HG03135 (cell line): ENCODE measurements around the gene MB21D2.
"Not testable (repeated sequence)": the region's sequence is repeated elsewhere in the genome, so short reads cannot be mapped to it uniquely, and the experiment has no call there.

Source experiments
- ATAC-seq: cut with Tn5 transposase; IDR thresholded peaks from one replicate; pipeline ENCODE4 v1.9.1; 2021; ENCODE audit warnings: mild to moderate bottlenecking, moderate library complexity; ENCODE audit not compliant: unreplicated experiment

Gene MB21D2

GRCh38 chr3:192817053-192817452 is 100.6 kb downstream of the MB21D2 start:
- ATAC-seq, result no peak

DNA sequence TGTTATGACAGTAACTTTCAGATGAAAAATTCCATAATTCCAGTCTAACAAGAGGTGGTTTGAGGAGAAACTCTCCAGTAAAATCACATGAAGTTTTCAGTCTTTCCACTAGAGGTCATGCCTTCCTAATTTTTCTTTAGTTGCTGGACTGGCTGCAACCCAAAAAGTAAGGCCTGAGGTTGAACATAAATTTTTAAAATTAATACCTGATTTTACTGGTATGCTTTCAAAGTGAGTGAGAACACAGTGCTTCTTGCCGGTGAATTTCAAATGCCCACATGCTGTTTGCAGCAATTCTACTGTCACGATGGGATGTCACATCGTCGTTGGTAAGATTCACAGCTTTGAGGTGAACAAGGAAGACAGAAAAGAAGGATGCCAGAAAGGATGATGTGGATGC is 101.3 kb downstream of the MB21D2 start:
- no peak for ATAC-seq

DNA sequence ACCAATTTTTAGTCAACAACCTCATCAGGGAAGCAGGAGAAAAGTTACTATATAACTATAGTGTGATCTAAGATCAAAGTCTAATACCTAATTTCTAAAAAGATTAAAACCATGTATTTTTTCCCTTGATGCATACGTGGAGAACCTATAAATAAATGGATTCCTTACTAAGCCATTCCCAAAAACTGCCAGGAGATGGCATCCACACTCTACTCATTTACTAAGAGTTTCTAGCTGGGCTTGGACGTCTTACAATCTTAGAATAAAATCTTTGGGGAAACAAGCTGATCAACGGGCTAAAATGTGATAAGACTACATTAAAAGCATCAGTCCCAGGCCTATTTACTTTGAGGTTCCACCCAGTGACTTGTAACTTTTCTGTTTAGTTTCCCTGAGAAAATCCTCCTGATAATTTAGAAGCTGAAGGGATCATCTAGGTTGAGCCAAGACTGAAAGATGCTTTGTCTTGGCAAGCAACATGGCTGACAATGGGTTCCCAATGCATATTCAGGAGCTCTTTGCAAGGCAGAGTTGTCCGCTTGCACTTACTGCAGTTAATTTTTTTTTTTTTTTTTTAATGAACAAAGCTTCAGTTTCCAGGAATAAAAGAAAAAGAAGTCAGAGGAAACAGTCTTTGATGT is 104.8 kb downstream of the MB21D2 start:
- ATAC-seq, result no peak

DNA sequence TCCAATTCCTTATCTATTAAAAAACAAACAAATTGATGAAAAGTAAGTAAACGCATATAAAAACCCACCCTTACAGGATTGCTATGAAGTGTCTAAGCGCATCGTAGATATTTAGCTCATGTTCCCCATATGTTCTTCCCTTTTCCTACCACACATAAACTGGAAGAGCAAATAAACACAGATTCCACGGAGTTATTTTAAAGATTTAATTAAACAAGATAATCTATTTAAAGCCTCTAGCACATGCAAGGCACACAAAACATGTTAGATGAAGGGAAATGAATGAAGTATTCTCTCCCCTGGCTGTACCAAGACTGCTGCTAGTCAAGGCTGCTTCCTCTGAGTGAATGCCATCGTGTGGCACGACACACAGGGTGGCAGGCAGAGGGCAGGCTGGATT is 111.9 kb downstream of the MB21D2 start:
- no peak for ATAC-seq

- ATAC-seq, result no peak
These were observed 113.2 kb downstream of the MB21D2 start for GRCh38 chr3:192804502-192804901.

GRCh38 chr3:192802957-192803899 is 114.4 kb downstream of the MB21D2 start:
- ATAC-seq, result no peak

- no peak for ATAC-seq
These were observed 115.7 kb downstream of the MB21D2 start for GRCh38 chr3:192801985-192802384.

GRCh38 chr3:192799721-192800120 is 117.9 kb downstream of the MB21D2 start:
- no peak for ATAC-seq

- no peak for ATAC-seq
These were observed 122.6 kb downstream of the MB21D2 start for GRCh38 chr3:192795021-192795420.

- ATAC-seq, result no peak
These were observed 123.4 kb downstream of the MB21D2 start for GRCh38 chr3:192794216-192794615.

GRCh38 chr3:192788816-192789515 is 128.7 kb downstream of the MB21D2 start:
- not testable (repeated sequence) for ATAC-seq

DNA sequence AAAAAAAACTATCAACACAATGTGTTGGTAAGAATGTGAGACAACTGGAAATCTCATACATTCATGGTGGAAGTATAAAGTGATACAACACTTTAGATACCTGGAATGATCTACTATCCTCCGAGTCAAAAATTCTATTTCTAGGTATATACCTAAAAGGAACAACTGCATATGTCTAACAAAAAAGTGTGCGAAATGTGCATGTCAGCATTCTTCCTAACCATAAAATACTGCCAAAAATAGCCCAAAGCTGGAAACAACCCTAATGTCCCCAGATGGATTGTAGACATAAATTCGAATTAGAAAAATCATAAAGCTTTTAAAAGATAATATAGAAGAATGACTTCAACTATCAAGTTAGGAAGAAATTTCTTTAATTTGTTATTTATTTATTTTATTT is 139.1 kb downstream of the MB21D2 start:
- no peak for ATAC-seq

DNA sequence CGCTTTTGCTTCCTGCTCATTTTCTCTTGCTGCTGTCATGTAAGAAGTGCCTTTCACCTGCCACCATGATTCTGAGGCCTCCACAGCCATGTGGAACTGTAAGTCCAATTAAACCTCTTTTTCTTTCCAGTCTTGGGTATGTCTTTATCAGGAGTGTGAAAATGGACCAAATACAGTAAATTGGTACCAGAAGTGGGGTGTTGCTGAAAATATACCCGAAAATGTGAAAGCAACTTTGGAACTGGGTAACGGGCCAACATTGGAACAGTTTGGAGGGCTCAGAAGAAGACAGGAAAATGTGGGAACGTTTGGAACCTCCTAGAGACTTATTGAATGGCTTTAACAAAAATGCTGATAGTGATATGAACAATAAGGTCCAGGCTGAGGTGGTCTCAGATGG is 143.3 kb downstream of the MB21D2 start:
- ATAC-seq, result not testable (repeated sequence)

DNA sequence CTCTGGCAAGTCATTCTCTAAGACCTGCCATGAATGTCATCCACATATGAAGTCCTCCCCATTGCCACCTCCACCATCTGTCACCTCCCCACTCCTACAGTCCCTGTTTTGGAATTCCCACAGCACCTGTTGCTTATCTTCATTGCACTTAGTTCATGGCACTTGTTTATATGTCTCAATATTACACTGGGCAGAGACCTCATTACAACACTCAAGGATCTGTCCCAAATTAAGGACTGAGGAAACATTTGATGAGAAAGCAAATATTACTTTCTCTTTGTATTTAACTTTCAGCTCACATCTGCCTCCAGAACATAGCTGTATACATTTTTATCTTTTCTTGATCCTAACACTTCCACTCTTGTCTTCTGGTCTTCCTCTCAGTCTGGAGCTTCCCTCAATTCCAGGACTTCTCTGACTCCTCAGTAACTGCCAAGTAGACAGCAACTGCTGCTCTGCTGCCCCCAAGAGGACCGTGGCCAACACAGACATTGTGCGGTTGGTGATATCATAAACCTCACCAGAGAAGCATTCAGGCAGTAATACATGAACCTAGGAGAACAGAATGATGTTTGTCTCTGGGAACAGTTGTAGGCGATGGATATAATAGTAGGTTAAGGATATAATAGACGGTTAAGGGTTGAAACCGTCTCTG is 145.3 kb downstream of the MB21D2 start:
- ATAC-seq, result no peak

- no peak for ATAC-seq
These were observed 159.0 kb downstream of the MB21D2 start for GRCh38 chr3:192758654-192759053.

DNA sequence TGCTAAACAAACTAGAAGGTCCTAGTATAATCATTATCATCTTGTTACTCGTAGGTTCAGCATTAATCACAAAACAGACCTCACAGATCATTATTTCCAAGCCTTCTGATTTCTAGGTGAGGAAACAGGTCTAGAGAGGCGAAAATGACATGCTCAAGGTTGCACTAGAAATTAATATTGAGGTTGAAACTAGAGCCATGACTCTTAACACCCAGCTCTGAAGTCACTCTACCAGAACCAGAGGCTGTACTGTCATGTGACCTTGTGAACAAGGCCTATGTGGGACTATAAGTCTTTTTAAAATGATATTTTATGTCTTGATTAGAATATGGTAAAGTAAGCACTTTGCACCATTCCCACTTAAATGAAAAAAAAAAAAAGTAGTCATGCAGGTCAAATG is 166.5 kb downstream of the MB21D2 start:
- ATAC-seq, result no peak

DNA sequence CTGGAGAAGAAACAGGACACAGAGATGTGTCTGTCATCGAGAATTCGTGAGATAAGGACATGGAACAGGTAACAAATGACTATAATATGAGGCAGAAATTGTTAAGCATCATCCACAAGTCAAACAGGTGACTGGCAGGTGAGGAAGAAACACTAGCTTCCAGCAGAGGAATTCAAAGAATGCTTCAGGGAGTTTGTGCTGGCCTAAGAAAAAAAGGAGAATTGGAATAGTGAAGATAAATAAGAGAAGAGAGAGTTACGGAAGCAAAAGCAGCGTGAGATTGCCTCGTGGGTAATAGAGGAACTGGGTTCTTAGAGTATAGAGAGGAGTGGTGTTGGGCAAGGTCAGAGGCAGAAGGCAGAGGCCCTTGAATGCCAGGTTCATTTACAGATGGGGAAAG is 167.5 kb downstream of the MB21D2 start:
- no peak for ATAC-seq

DNA sequence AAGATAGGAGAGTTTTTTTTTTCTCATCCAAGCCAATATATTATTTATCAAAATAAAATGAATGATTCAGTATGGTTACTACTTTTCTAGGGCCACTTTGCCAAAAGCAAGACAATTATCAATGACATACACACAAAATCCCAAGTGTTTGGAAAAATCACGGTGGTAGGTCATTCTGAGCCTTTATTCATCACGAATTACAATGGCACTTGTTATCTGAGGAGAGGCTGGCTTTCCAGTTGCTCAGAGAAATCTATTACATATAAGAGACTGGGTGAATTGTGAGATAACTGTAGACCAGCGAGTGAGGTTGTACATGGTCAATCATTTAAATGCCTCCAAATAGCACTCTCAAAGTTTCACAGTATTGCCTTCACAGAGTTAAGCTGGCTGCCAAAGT is 169.9 kb downstream of the MB21D2 start:
- ATAC-seq, result no peak

DNA sequence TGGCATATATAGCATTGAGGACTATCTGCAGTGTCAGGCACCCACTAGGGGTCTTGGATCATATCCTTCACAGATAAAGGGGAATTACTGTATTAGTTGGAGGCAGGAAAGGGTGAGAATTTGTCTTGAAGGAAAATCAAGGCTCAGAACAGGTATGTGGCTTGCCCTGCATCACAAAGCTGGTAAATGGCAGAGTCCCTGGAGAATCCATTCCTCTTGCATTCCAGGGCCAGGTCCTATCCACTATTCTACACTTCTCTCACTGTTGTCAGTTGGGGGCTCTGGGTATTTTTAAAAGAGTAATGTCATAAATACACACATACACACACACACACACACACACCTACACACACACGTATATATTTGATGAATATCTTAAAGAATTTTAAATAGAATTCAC is 170.5 kb downstream of the MB21D2 start:
- ATAC-seq, result no peak
